Gastrocnemius medialis (tissue), 4 donors: ENCODE results near the gene ST6GALNAC3. TPM values are rescaled to one million over a fixed set of nuclear protein-coding genes. Genes with fewer than 3 reads are reported as not detected.

ENCODE experiments used
- ATAC-seq, 2 donors: fragments of 150-250 bp; one replicate each; pipeline ENCODE4 v1.9.1; 2016
- DNase-seq, 2 donors: peaks; one replicate each; pipeline ENCODE4 v3.0.0-alpha.2; 2019
- H3K27ac ChIP-seq, 4 donors: fragments of 200-600 bp; sonication (generic); 1 replicate in 1 of 4; 2 replicates in 3 of 4; pipeline ENCODE4 v1.5.1; 2016 to 2018; ENCODE audit warnings: mild to moderate bottlenecking in 2 of 4, moderate library complexity in 1 of 4
- H3K27me3 ChIP-seq, 3 donors: fragments of 200-600 bp; sonication (generic) in 2 of 3; 1 replicate in 1 of 3; 2 replicates in 2 of 3; pipeline versions ENCODE4 v1.5.1 to v1.6.0; 2016 to 2019; ENCODE audit warnings: mild to moderate bottlenecking in 1 of 3, moderate library complexity in 1 of 3
- H3K36me3 ChIP-seq, 2 donors: fragments of 200-600 bp; sonication (generic) in 1 of 2; one replicate each; pipeline ENCODE4 v1.5.1; 2017 to 2018
- H3K4me1 ChIP-seq, 2 donors: fragments of 200-600 bp; sonication (generic) in 1 of 2; one replicate each; pipeline ENCODE4 v1.5.1; 2016 to 2017; ENCODE audit warnings: mild to moderate bottlenecking in 2 of 2
- H3K4me3 ChIP-seq, 4 donors: fragments of 200-600 bp; sonication (generic) in 3 of 4; 1 replicate in 1 of 4; 2 replicates in 3 of 4; pipeline ENCODE4 v1.5.1; 2016 to 2019; ENCODE audit warnings: mild to moderate bottlenecking in 2 of 4
- H3K9me3 ChIP-seq, 3 donors: fragments of 200-600 bp; sonication (generic) in 2 of 3; 1 replicate in 1 of 3; 2 replicates in 2 of 3; pipeline ENCODE4 v1.5.1; 2016 to 2019
- POLR2A ChIP-seq, 2 donors: fragments of 450-650 bp; IDR thresholded peaks; one replicate each; pipeline ENCODE4 v1.6.1; 2017; ENCODE audit warnings: antibody characterized with exemption in 2 of 2, mild to moderate bottlenecking in 2 of 2, moderate library complexity in 2 of 2
- in situ Hi-C, 4 donors: fragments of 200-750 bp; cut with MboI; loops; one replicate each; pipeline versions ENCODE4 v1.15.0 to v1.8.0; 2017; ENCODE audit warnings: low sequenced_read_pairs in 4 of 4
- intact Hi-C: fragments of 100-400 bp; cut with DNase I; formaldehyde crosslinking; loops from one replicate; pipeline ENCODE4 v1.15.1; 2023; ENCODE audit warnings: low total_unique reads
- total RNA-seq, 4 donors: library from RNA; depleted of rRNA; stranded (reverse); fragments of >200 nt; gene quantifications; one replicate each; pipeline versions ENCODE4 v1.1.0 to v1.2.3, GENCODE V29; 2016
- TF ChIP-seq, protein P1 (sequence below), 5 experiments: fragments of 450-650 bp in 3 of 5; fragments of 200-600 bp in 2 of 5; sonication (generic) in 2 of 5; IDR thresholded peaks in 4 of 5; conservative IDR thresholded peaks in 1 of 5; 1 replicate in 4 of 5; 2 replicates in 1 of 5; pipeline ENCODE4 v1.5.1; 2016 to 2019; ENCODE audit warnings: antibody characterized with exemption in 5 of 5, mild to moderate bottlenecking in 3 of 5, moderate library complexity in 3 of 5

Gene ST6GALNAC3
- total RNA-seq, 4 donors from 2014 or later, result 1.7 to 3.9 (median 2.8) TPM

DNA sequence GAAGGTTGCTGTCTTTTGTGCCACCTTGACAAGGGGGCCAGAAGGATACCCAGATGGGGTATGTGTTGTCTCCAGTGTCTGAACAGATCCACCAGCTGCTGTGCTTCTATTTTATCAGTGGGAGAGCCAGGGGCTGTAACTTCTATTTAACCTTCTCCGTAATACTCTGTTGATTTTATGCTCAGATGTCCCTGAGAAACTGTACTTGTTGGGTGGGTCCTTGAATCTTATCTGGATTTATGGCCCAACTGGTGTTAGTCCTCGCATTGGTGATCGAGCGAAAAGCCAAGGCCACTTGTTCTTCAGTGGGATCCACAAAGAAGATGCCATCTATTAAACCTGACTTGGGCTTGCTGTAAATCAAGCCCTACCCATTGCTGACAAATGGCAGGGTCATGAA, 56.4 kb downstream of the ST6GALNAC3 start:
- Histone ChIP-seq H3K36me3 (no peaks in the 10 kb centered on the region), H3K27ac (no peak overlapping the region), H3K27me3 (no peaks in the 10 kb centered on the region), H3K4me3 (no peak overlapping the region), H3K9me3 (no peaks in the 10 kb centered on the region), H3K4me1 (no peaks in the 10 kb centered on the region)
- intact Hi-C loops, result no loop called here
- no peak for DNase-seq
- ATAC-seq, result no peak
- in situ Hi-C loops, result no loop called here
- TF ChIP-seq, protein P1, sequence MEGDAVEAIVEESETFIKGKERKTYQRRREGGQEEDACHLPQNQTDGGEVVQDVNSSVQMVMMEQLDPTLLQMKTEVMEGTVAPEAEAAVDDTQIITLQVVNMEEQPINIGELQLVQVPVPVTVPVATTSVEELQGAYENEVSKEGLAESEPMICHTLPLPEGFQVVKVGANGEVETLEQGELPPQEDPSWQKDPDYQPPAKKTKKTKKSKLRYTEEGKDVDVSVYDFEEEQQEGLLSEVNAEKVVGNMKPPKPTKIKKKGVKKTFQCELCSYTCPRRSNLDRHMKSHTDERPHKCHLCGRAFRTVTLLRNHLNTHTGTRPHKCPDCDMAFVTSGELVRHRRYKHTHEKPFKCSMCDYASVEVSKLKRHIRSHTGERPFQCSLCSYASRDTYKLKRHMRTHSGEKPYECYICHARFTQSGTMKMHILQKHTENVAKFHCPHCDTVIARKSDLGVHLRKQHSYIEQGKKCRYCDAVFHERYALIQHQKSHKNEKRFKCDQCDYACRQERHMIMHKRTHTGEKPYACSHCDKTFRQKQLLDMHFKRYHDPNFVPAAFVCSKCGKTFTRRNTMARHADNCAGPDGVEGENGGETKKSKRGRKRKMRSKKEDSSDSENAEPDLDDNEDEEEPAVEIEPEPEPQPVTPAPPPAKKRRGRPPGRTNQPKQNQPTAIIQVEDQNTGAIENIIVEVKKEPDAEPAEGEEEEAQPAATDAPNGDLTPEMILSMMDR (IDR thresholded peaks at IDR 0.05 in 4 of 5, conservative IDR thresholded peaks at IDR 0.05 in 1 of 5), result no peak
- TF ChIP-seq POLR2A (IDR thresholded peaks at IDR 0.05), result no peak

- ATAC-seq (no peak), DNase-seq (no peak)
- in situ Hi-C loops (no loop called here), intact Hi-C loops (no loop called here)
- Histone ChIP-seq H3K4me3 (no peak overlapping the region), H3K27ac (no peak overlapping the region), H3K27me3 (no peaks in the 10 kb centered on the region), H3K9me3 (no peaks in the 10 kb centered on the region), H3K36me3 (no peaks in the 10 kb centered on the region), H3K4me1 (no peaks in the 10 kb centered on the region)
- TF ChIP-seq, protein P1 (IDR thresholded peaks at IDR 0.05 in 4 of 5, conservative IDR thresholded peaks at IDR 0.05 in 1 of 5), result no peak
- TF ChIP-seq POLR2A (IDR thresholded peaks at IDR 0.05), result no peak
Observed at GRCh38 chr1:76133977-76134376, 59.4 kb downstream of the ST6GALNAC3 start.

GRCh38 chr1:76135835-76136234, 61.3 kb downstream of the ST6GALNAC3 start:
- ATAC-seq (no peak), DNase-seq (no peak)
- in situ Hi-C loops (no loop called here), intact Hi-C loops (loop anchor here (5.0 kb wide), 1 partner anchor 59 kb away; no protein-coding TSS in a partner anchor)
- Histone ChIP-seq H3K27ac (peak overlapping the region in 3 of 4 donors; percentile 18 to 76 (median 66)), H3K36me3 (no peaks in the 10 kb centered on the region), H3K27me3 (no peaks in the 10 kb centered on the region), H3K4me1 (no peaks in the 10 kb centered on the region), H3K9me3 (no peaks in the 10 kb centered on the region), H3K4me3 (no peak overlapping the region)
- no peak for TF ChIP-seq POLR2A (IDR thresholded peaks at IDR 0.05)
- TF ChIP-seq, protein P1 (IDR thresholded peaks at IDR 0.05 in 4 of 5, conservative IDR thresholded peaks at IDR 0.05 in 1 of 5), result no peak

DNA sequence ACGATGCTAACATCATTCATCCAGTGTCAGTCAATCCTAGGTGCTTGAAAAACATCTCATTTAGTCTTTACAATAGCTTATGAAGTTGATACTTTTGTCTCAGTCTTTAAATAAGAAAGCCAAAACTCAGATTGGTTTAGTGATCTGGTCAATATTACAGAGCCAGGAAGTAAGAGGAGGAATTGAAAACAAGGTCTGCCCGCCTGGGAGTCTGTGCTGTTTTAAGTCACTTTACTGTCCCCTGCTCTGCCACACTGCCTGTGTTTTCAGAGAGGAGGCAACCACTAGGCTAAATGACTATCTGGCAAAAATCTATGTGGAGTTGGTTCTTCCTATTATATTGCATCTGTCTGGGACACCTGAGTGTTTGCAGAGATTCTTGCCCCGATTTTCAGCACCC, 62.3 kb downstream of the ST6GALNAC3 start:
- in situ Hi-C loops, result no loop called here
- DNase-seq (no peak), ATAC-seq (no peak)
- Histone ChIP-seq H3K4me1 (no peaks in the 10 kb centered on the region), H3K4me3 (no peak overlapping the region), H3K36me3 (no peaks in the 10 kb centered on the region), H3K9me3 (no peaks in the 10 kb centered on the region), H3K27ac (peak overlapping the region; percentile 58 to 76 (median 71)), H3K27me3 (no peaks in the 10 kb centered on the region)
- TF ChIP-seq POLR2A (IDR thresholded peaks at IDR 0.05), result no peak
- TF ChIP-seq, protein P1 (IDR thresholded peaks at IDR 0.05 in 4 of 5, conservative IDR thresholded peaks at IDR 0.05 in 1 of 5), result no peak
- intact Hi-C loops, result loop anchor here (5.0 kb wide), 1 partner anchor 60 kb away; no protein-coding TSS in a partner anchor

- ATAC-seq (no peak), DNase-seq (no peak)
- Histone ChIP-seq H3K4me1 (peaks cover 0 to 1% of the 10 kb centered on the region in 2 donors), H3K27me3 (no peaks in the 10 kb centered on the region), H3K9me3 (no peaks in the 10 kb centered on the region), H3K4me3 (no peak overlapping the region), H3K27ac (peak overlapping the region; percentile 58 to 76 (median 71)), H3K36me3 (no peaks in the 10 kb centered on the region)
- intact Hi-C loops (loop anchor here (5.0 kb wide), 1 partner anchor 60 kb away; no protein-coding TSS in a partner anchor), in situ Hi-C loops (no loop called here)
- TF ChIP-seq, protein P1 (IDR thresholded peaks at IDR 0.05 in 4 of 5, conservative IDR thresholded peaks at IDR 0.05 in 1 of 5), result no peak
- TF ChIP-seq POLR2A (IDR thresholded peaks at IDR 0.05), result no peak
Observed at GRCh38 chr1:76137746-76138145, 63.2 kb downstream of the ST6GALNAC3 start.
